Measurements from ENCODE around the gene CEMIP.

The CEMIP gene

DNA sequence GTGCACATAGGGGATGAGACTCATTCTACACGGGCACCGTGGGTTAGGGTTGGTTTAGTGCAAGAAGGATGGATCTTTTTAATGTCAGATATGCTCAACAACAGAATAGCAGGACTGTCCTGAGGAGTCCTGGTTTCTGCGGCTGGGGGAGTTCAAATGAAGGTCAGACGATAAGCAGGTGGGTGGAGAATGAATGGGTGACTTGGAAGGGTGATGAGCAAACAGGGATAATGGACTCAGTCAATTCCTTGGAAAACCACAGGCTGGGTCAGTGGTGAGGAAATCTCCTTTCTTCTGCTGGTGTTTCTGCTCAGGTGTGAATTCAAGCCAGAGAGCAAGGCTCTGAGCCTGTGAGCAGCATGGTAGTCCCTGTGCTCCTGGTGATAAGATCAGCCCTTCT, 150.5 kb downstream of the CEMIP start:
- no peak for DNase-seq (ENCODE audit: low spot score)

DNA sequence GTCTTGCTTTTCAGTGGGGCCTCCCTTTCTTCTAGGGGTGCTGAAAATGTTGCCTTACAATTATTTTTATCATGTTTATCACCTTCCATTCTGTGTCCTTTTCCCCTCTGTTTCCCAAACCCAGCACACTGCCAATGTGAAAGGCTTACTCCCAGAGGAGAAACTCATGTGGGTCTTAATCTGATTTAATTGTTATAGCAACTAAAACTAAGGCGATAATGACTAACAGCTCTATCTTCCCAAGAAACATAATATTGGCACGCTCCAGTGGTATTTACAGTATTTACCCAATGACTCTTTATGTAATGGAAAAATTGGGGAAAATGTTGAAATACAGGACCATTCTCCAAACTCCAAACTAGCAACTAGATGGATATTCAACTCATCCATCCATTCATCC, 152.0 kb downstream of the CEMIP start:
- no peak for DNase-seq (ENCODE audit: low spot score)

DNA sequence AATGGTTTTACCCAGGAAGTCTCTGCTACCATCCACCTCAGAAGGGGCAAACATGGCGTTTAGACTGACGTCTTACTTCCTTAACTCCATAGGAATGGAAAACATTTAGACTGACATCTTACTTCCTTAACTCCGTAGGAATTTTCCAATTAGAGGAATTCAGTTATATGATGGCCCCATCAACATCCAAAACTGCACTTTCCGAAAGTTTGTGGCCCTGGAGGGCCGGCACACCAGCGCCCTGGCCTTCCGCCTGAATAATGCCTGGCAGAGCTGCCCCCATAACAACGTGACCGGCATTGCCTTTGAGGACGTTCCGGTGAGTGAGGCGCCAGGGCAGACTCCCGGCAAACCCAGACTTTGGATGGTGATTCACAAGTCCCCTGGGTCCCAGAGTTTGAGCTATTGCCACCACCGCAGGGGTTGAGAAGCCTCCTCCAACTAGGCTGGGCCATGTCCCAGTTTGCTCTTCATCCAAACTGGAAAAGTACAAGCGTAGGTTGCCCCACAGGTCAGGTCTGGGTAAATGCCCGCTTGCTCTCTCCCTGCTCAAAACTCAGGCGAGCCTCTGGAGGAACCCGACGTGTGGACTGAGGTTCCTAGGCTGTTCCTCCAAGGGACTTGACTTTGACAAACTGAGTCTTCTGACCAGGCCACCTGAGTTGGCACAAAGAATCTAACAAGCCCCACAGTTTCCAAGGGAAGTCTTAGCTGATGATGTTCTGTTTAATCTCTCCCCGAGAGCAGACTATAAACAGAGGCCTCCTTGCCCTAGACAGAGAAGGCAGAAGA, 152.7 kb downstream of the CEMIP start:
- no peak for DNase-seq (ENCODE audit: low spot score)

DNA sequence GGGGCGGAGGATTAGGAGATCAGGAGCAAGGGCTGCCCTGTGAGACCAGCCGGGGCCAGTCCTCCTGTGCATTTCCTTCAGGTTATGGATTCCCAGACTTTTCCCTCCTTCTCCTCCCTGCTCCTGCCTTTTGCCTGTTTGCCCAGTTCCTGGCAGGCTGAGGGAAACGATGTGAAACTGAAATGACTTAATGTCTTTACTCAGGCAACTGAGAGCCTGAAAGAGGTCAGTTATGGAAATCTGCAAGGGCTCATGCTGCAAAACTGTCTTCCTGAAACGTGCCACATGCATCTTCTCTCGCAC, 153.3 kb downstream of the CEMIP start:
- no peak for DNase-seq (ENCODE audit: low spot score)

DNA sequence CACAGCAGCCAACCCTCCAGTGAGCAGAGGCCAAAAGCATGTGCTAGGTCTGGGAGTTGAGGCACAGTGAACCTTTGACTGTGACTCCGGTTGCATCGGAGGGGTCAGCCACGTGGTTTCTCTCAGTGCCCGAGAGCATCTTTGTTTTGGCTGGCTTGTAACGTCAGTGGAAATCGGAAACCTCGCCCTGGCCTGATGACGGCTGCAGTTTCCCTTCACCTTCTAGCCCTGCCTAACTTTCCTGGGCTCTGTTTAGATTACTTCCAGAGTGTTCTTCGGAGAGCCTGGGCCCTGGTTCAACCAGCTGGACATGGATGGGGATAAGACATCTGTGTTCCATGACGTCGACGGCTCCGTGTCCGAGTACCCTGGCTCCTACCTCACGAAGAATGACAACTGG, 153.8 kb downstream of the CEMIP start:
- DNase-seq (ENCODE audit: low spot score), result no peak

DNA sequence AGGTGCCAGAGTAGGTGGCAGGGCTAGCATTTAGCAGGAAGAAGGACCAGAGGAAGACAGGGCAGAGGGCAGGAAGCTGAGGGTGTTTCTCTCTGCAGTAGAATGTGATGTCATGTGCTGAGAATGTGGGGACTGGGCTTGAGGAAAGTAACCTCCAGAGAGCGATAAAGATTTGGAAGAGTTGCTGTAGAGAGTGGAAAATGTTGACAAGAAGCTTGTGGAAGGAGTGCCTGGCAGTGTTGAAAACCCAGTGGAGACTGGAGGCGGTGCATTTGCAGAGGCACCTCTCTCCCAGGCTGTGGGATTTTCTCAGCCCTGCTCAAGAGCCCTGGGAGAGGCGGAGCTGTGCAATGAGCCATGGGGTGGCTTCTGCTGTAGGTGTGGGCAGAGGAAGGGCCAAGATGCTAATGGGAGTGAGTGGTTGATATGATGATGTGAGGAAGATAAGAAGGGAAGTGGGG, 155.6 kb downstream of the CEMIP start:
- no peak for DNase-seq (ENCODE audit: low spot score)

DNA sequence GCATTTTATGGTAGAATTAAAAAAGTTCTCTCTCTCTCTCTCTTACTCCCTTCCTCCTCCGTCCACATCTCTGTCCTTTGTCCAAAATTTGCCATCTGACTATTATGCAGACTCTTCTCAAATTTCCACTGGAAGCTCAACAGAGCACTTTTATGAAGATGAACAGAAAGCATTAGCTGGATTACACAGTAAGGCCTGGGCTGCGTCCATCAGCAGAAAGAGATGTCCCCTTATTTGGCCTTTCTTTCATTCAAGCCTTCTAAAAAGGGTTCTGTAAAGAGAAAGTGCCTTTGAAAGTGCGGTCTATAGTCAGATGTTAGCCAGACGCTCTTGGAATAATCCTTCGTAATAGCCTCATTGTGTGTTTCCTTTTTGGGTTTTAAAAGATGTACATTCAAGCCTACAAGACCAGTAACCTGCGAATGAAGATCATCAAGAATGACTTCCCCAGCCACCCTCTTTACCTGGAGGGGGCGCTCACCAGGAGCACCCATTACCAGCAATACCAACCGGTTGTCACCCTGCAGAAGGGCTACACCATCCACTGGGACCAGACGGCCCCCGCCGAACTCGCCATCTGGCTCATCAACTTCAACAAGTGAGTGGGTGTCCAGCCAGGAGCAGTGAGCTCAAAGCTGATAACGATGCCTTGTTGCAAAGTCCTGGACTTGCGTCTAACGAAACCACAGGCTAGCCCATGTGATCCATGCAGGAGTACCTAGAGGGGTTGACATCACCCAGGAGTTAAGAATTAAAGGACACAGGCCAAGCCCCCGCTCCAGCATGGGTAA, 157.3 kb downstream of the CEMIP start:
- DNase-seq (ENCODE audit: low spot score), result peak; percentile 36

DNA sequence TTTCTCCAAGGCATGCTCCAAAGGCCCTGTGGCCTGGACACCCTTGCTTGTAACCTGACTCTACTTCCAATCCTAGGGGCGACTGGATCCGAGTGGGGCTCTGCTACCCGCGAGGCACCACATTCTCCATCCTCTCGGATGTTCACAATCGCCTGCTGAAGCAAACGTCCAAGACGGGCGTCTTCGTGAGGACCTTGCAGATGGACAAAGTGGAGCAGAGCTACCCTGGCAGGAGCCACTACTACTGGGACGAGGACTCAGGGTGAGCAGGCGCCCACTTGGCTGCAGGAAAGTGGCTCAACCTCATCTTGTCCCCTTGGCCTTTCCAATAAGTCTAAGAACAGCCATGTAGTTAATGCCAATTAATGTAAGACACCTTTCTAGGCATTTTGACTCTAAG, 158.5 kb downstream of the CEMIP start:
- DNase-seq (ENCODE audit: low spot score), result no peak

DNA sequence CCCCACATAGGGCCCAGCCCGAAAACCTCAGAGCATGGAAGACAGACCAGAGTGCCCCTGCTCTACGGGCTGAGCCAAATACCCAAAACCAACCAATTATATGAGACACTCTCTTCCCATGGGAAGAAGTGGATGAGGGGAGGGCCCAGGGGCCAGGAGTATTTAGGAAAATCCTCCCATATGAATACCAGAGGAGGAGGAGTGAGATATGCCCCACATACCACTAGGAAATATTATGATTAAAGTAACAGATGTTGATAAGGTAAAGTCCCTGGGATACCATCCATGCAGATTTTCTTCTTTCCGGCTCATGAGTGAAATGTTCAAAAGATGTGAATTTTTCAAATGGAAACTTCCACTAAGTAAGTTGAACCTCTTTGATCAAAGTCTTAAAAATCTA, 160.0 kb downstream of the CEMIP start:
- DNase-seq (ENCODE audit: low spot score), result no peak

DNA sequence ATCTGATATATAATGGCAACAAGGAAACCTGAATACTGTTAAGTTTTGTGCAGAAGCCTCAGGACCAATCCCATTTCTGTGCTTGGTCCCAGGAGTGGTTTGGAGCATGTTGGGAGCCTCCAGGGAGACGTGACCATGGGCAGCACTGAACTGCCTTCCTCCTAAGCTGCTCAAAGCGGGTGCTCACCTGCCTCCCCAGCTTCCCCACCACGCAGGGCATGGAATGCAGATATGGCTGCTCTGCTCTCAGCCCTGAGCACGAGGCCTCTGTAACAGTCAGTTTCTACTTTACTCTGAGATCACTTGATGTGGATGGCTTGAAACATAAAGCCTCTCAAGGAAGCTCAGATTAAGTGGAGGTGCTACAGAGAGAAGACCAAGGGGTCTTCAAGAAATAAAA, 161.2 kb downstream of the CEMIP start:
- no peak for DNase-seq (ENCODE audit: low spot score)

DNA sequence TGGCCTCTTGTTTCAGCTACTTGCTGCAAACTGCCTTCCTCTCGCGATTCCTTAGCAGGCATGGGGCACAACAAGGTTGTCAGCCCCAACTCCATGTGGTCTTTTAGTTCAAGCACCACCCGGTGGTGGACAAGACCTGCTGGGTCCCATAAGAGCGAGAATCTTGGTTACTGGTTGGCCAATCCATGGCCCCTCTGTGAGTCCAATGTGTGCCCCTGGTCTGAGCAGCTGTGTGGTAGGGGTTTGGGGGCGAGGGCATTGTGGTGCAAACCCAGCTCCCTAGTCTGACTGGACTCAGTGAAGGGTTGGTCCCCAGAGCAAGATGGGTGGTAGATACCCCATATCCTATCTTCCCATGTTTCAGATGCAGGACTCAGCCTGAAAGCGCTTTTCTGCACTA, 161.7 kb downstream of the CEMIP start:
- no peak for DNase-seq (ENCODE audit: low spot score)

DNA sequence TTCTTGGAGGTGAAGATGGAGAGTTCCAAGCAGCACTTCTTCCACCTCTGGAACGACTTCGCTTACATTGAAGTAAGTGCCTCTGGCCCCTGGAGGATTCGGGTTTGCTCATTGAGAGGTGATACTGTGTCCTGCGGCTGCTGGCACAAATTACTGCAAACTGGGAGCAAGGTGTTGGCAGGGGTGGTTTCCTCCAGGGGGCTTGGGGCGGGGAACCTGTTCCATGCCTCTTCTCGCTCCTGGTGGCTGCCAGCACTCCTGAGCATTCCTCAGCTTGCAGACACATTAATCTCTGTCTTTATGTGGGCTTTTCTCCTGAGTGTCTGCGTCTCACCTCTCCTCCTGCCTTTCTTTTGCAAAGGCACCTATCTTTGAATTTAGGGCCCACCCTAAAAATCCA, 163.1 kb downstream of the CEMIP start:
- no peak for DNase-seq (ENCODE audit: low spot score)

DNA sequence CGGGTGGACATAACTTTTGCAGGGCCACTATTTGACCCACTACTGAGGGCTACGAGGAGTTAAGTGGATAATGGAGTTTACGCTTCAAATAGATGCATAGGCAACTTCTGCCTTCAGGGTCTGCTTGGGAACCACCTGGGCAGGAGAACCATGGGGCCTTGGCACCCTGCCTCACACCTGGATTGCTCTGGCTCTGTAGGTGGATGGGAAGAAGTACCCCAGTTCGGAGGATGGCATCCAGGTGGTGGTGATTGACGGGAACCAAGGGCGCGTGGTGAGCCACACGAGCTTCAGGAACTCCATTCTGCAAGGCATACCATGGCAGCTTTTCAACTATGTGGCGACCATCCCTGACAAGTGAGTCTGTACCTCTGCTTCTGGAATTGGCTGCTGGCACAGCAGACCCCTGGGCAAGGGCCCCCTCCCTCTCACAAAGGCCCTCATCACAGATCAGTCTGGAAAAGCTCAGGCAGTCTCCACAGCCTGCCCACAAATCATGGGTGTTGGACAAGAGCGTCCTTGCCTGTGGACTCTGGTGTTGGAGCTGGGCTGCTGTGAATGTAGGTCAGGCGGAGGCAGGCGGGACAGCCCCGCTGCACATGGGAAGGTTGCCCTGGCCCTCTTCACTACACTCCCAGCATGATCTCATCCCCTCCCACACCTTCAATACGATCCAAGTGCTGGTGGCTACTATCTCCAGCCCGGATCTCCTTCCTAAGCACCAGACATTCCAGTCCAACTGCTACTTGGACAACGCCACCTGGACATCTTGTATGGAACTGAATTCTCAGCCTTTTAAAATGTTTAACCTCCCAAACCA, 163.8 kb downstream of the CEMIP start:
- no peak for DNase-seq (ENCODE audit: low spot score)

DNA sequence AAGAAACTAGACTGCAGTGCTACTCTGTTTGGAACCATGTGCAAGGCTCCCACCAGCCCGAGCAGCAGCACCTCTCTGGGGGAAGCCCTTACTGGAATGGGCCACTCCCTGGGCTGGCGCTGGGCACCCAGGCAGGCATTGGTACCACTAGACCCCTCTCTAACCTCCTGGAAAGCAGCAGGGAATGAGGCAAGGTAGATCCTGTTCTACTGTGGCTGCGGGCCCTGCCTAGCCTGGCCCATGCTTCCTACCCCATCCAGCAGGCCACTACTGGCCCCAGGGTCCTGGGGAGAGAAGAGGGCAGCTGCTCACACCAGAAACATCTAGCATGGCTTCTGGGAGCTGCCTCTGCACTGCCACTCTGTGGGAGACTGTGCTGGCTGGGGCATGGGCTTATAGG, 165.6 kb downstream of the CEMIP start:
- no peak for DNase-seq (ENCODE audit: low spot score)

DNA sequence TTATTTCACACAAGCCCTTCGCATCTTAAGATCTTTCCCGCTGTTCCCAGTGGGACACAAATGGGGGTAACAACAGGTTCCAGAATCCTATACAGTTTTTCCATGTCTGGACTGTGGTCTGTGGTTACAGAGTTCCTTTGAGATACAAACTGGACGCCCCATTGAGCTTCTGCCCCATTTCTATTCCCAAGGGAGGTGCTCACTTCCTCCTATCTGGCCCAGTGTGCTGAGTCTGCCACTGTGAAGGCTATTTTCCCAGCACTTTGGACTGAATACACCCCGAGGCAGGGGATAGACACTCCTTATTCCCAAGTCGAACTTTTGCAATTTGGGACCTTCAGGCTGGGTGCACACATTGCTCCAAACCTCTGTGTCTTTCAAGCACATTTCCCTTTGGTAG, 166.4 kb downstream of the CEMIP start:
- DNase-seq (ENCODE audit: low spot score), result no peak

DNA sequence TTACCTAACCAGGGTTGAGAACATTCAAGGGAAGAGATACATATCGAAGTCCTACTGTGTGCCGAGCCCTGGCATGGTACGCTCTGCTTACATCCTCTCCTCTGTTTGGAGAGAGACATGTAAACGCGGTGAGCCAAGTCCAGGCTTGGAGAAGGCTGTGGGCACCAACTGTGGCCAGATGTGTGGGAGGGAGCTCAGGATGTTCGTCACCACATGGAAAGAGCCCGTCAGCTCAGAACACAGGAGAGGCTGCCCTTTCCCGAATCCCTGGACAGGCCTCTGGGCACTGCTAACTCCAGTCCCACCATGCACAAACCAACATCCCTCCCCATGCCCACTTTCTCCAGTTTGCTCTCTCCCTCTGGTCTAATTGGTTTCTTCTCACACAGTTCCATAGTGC, 167.4 kb downstream of the CEMIP start:
- no peak for DNase-seq (ENCODE audit: low spot score)

DNA sequence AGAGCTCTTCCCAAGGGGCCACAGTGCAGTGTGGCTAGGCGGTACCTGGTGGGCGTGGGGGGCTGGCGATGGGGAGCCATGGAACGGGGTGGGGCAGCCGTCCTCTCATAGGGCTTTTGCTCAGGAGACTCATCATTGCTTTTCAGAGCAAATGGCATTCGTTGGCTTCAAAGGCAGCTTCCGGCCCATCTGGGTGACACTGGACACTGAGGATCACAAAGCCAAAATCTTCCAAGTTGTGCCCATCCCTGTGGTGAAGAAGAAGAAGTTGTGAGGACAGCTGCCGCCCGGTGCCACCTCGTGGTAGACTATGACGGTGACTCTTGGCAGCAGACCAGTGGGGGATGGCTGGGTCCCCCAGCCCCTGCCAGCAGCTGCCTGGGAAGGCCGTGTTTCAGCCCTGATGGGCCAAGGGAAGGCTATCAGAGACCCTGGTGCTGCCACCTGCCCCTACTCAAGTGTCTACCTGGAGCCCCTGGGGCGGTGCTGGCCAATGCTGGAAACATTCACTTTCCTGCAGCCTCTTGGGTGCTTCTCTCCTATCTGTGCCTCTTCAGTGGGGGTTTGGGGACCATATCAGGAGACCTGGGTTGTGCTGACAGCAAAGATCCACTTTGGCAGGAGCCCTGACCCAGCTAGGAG, 169.6 kb downstream of the CEMIP start:
- DNase-seq (ENCODE audit: low spot score), result no peak

DNA sequence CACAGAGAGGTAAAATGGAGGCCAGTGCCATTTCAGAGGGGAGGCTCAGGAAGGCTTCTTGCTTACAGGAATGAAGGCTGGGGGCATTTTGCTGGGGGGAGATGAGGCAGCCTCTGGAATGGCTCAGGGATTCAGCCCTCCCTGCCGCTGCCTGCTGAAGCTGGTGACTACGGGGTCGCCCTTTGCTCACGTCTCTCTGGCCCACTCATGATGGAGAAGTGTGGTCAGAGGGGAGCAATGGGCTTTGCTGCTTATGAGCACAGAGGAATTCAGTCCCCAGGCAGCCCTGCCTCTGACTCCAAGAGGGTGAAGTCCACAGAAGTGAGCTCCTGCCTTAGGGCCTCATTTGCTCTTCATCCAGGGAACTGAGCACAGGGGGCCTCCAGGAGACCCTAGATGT, 170.6 kb downstream of the CEMIP start:
- DNase-seq (ENCODE audit: low spot score), result no peak

DNA sequence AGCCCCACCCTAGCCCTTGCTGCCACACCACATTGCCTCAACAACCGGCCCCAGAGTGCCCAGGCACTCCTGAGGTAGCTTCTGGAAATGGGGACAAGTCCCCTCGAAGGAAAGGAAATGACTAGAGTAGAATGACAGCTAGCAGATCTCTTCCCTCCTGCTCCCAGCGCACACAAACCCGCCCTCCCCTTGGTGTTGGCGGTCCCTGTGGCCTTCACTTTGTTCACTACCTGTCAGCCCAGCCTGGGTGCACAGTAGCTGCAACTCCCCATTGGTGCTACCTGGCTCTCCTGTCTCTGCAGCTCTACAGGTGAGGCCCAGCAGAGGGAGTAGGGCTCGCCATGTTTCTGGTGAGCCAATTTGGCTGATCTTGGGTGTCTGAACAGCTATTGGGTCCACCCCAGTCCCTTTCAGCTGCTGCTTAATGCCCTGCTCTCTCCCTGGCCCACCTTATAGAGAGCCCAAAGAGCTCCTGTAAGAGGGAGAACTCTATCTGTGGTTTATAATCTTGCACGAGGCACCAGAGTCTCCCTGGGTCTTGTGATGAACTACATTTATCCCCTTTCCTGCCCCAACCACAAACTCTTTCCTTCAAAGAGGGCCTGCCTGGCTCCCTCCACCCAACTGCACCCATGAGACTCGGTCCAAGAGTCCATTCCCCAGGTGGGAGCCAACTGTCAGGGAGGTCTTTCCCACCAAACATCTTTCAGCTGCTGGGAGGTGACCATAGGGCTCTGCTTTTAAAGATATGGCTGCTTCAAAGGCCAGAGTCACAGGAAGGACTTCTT, 171.3 kb downstream of the CEMIP start:
- DNase-seq (ENCODE audit: low spot score), result no peak

DNA sequence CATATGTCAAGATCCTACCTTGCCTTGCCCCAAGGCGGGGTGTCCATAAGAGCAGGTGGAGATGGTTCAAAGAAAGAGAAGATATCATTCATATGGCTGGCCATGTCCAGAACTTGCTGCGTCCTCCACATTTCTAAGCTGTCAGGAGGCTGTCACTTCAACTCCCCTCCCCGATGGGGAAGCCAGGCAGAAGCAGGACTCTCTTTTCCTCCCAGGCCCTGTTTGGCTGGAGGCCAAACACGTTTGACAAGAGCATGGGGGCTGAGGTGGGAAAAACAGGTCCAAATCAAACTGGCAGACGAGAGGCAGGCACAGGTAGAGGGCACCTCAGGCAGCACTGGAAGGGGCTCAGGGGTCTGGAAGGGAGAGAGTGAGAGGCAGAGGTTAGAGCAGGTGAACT, 172.8 kb downstream of the CEMIP start:
- no peak for DNase-seq (ENCODE audit: low spot score)
